Measurements from ENCODE around the gene C11orf87. TPM values are rescaled to one million over a fixed set of nuclear protein-coding genes. Genes with fewer than 3 reads are reported as not detected.

The C11orf87 gene
- 1 to 10 TPM in 6 of 8 experiments, under 1 TPM in 2; 0.27 to 6.6 (median 3.1) TPM for total RNA-seq

GRCh38 chr11:109421981-109422869 lies at the start of gene C11orf87:
Gene C11orf87, plus strand, starts transcription at chr11:109422190. Its CDS starts 1,444 bp downstream, at chr11:109423634.
- 0 to 3% (median 0%) methylated on average over 2 to 9 of the region's 54 CpGs; no CpG with 5 or more reads in 5 of the 10 experiments for WGBS, 10 experiments
- in situ Hi-C loops (cut with MboI; ENCODE audit: low pct_unique_long_range_greater_than_20kb in 2 of 9, low sequenced_read_pairs in 9 of 9, unreplicated experiment in 9 of 9): no loop called here
- peaks cover 3 to 16% of the 10 kb centered on the region in 2 donors for H3K4me1 ChIP-seq (replicated peaks in 1 of 2)
- peak; percentile 56 to 79 (median 73) for ATAC-seq (replicated peaks in 6 of 8)
- H3K4me3 ChIP-seq: peak within 1 kb of the TSS; percentile 38 to 66 (median 50)
- peak within 1 kb of the TSS in 1 of 2 donors; percentile 11 for H3K27ac ChIP-seq

- in situ Hi-C loops (cut with MboI; ENCODE audit: low pct_unique_long_range_greater_than_20kb in 2 of 9, low sequenced_read_pairs in 9 of 9, unreplicated experiment in 9 of 9): no loop called here
- H3K4me3 ChIP-seq: no peak overlapping the region
- no peak overlapping the region for H3K27ac ChIP-seq
- H3K4me1 ChIP-seq (replicated peaks in 1 of 2): no peaks in the 10 kb centered on the region
- no peak for ATAC-seq (replicated peaks in 6 of 8)
Observed at GRCh38 chr11:109374032-109374431, 48.0 kb upstream of the C11orf87 start.

GRCh38 chr11:109374441-109374840 lies 47.5 kb upstream of the C11orf87 start:
- no peak overlapping the region for H3K27ac ChIP-seq
- WGBS, 10 experiments: 65 to 100% (median 91%) methylated on average over 2 to 4 of the region's 4 CpGs
- ATAC-seq (replicated peaks in 6 of 8): no peak
- H3K4me1 ChIP-seq (replicated peaks in 1 of 2): no peaks in the 10 kb centered on the region
- no peak overlapping the region for H3K4me3 ChIP-seq
- in situ Hi-C loops (cut with MboI; ENCODE audit: low pct_unique_long_range_greater_than_20kb in 2 of 9, low sequenced_read_pairs in 9 of 9, unreplicated experiment in 9 of 9): no loop called here

GRCh38 chr11:109377039-109377742 lies 44.8 kb upstream of the C11orf87 start:
- Histone ChIP-seq H3K4me3 (no peak overlapping the region), H3K27ac (no peak overlapping the region), H3K4me1 (replicated peaks in 1 of 2) (no peaks in the 10 kb centered on the region)
- no peak for ATAC-seq (replicated peaks in 6 of 8)
- in situ Hi-C loops (cut with MboI; ENCODE audit: low pct_unique_long_range_greater_than_20kb in 2 of 9, low sequenced_read_pairs in 9 of 9, unreplicated experiment in 9 of 9): no loop called here
- WGBS, 10 experiments: 0 to 87% (median 72%) methylated on average over 1 to 4 of the region's 4 CpGs; no CpG with 5 or more reads in 2 of the 10 experiments

DNA sequence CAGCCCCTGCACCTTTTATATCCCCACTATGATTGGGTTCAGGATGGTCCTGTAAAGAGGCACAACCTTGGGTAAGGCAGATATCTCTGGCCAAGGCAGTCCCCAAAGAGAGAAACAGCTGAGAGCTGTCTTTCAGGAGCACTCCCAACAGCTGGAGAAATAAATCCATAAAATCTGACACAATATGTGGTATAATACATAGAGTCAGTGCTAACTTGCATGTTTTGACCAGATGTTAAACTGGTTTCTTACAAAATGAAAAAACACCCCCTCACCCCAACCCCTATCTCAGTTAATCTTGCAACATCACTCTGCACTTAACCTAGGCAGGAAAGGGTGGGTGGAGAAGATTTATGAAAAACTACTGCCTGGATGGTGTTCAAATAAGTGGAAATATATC lies 44.0 kb upstream of the C11orf87 start:
- Histone ChIP-seq H3K4me3 (no peak overlapping the region), H3K27ac (no peak overlapping the region), H3K4me1 (replicated peaks in 1 of 2) (no peaks in the 10 kb centered on the region)
- ATAC-seq (replicated peaks in 6 of 8): peak in 1 of 8 experiments; percentile 55
- in situ Hi-C loops (cut with MboI; ENCODE audit: low pct_unique_long_range_greater_than_20kb in 2 of 9, low sequenced_read_pairs in 9 of 9, unreplicated experiment in 9 of 9): no loop called here

DNA sequence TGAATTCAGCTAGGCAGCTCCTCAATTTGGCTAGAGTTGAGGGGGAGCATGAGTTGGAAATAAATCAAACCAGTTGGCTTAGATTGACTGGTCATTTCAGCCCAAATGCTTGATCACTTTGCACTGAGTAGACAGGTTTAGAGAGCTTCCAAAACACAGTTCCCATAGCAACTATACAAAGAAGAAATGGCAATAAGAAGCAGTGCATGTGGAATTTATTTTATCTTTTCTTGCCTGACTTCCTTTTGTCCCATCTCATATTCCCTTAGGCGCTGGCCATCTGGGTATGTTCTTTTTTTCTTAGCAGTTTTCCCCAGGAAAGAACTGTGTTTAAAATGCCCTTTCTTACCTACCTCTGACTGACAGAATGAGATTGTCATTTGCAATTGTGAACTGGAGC lies 38.7 kb upstream of the C11orf87 start:
- WGBS, 10 experiments: 0 to 100% (median 67%) methylated on average over 1 of the region's 1 CpG; no CpG with 5 or more reads in 1 of the 10 experiments
- H3K4me1 ChIP-seq (replicated peaks in 1 of 2): no peaks in the 10 kb centered on the region
- H3K4me3 ChIP-seq: no peak overlapping the region
- ATAC-seq (replicated peaks in 6 of 8): peak in 2 of 8 experiments; percentile 40 to 46
- in situ Hi-C loops (cut with MboI; ENCODE audit: low pct_unique_long_range_greater_than_20kb in 2 of 9, low sequenced_read_pairs in 9 of 9, unreplicated experiment in 9 of 9): no loop called here
- H3K27ac ChIP-seq: no peak overlapping the region

DNA sequence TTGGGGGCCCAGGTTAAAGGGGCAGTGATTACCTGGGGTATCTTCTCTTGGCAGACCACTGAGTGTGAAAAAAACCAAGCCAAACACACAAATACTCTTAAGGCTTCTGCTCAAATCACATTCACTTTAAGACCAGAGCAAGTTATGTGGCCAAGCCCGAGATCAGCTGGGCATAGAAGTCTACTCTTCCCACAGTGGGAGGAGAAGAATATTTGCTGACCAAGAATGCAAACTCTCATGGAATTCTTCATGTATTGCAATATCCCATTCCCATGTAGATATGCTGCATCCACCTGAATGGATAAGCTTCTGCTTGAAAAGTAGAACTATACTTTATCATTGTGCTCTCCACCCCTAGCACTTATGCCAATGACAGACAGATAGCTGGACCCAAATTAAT lies 37.1 kb upstream of the C11orf87 start:
- in situ Hi-C loops (cut with MboI; ENCODE audit: low pct_unique_long_range_greater_than_20kb in 2 of 9, low sequenced_read_pairs in 9 of 9, unreplicated experiment in 9 of 9): no loop called here
- Histone ChIP-seq H3K27ac (no peak overlapping the region), H3K4me1 (replicated peaks in 1 of 2) (no peaks in the 10 kb centered on the region), H3K4me3 (no peak overlapping the region)
- peak in 1 of 8 experiments; percentile 59 for ATAC-seq (replicated peaks in 6 of 8)
- 44 to 86% (median 67%) methylated on average over 1 of the region's 1 CpG; no CpG with 5 or more reads in 5 of the 10 experiments for WGBS, 10 experiments

DNA sequence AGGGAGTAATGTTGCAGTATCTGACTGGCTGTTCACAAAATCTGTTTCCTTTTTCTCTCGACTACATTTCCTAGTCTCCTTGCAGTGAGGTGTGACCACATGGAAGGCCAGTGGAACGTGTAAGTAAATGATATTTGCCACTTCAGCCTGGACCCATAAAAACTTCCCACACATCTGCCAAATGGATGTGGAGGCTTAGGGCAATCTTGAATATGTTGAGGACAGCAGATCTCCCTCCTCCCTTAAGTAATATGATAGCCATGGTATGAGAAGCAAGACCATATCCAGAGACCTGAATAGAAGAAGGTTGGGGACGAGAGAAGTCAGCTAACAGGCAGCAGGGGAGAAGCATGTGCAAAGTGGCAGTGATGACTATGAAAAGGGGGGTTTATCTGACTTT lies 33.0 kb upstream of the C11orf87 start:
- in situ Hi-C loops (cut with MboI; ENCODE audit: low pct_unique_long_range_greater_than_20kb in 2 of 9, low sequenced_read_pairs in 9 of 9, unreplicated experiment in 9 of 9): no loop called here
- WGBS, 10 experiments: 0 to 79% (median 45%) methylated on average over 1 to 3 of the region's 3 CpGs; no CpG with 5 or more reads in 4 of the 10 experiments

DNA sequence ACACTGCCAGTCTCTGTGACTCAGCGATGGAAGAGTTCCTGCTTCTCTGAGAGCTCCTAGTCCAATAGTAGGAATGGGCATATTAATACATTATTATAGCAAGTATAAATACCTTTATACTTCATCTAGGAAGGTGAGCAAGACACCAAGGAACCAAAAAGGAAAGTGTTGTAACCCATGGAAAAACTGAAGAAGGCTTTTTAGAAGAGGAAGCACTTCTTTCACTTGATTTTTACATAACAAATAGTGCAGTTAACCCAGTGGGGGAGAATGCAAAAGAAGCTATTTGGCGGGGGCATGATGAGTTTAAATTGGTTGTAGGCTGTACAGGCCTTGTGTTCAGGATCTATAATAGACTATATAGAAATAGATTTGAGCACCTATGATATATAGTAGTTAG lies 31.2 kb upstream of the C11orf87 start:
- no peak for ATAC-seq (replicated peaks in 6 of 8)
- H3K4me1 ChIP-seq (replicated peaks in 1 of 2): no peaks in the 10 kb centered on the region
- no peak overlapping the region for H3K27ac ChIP-seq
- in situ Hi-C loops (cut with MboI; ENCODE audit: low pct_unique_long_range_greater_than_20kb in 2 of 9, low sequenced_read_pairs in 9 of 9, unreplicated experiment in 9 of 9): no loop called here
- no peak overlapping the region for H3K4me3 ChIP-seq
- 0 to 100% (median 40%) methylated on average over 1 to 2 of the region's 2 CpGs; no CpG with 5 or more reads in 1 of the 10 experiments for WGBS, 10 experiments

More for the DNA sequence above, 33.0 kb upstream of the C11orf87 start:
- no peak overlapping the region for H3K27ac ChIP-seq
- H3K4me1 ChIP-seq (replicated peaks in 1 of 2): no peaks in the 10 kb centered on the region
- ATAC-seq (replicated peaks in 6 of 8): peak in 2 of 8 experiments; percentile 33 to 59
- H3K4me3 ChIP-seq: no peak overlapping the region

- 4 to 76% (median 35%) methylated on average over 2 to 3 of the region's 3 CpGs; no CpG with 5 or more reads in 1 of the 10 experiments for WGBS, 10 experiments
- H3K27ac ChIP-seq: no peak overlapping the region
- in situ Hi-C loops (cut with MboI; ENCODE audit: low pct_unique_long_range_greater_than_20kb in 2 of 9, low sequenced_read_pairs in 9 of 9, unreplicated experiment in 9 of 9): no loop called here
Observed at GRCh38 chr11:109401545-109401944, 20.4 kb upstream of the C11orf87 start.

GRCh38 chr11:109405671-109406070 lies 16.3 kb upstream of the C11orf87 start:
- H3K27ac ChIP-seq: no peak overlapping the region
- H3K4me3 ChIP-seq: no peak overlapping the region
- ATAC-seq (replicated peaks in 6 of 8): peak in 2 of 8 experiments; percentile 39 to 53
- in situ Hi-C loops (cut with MboI; ENCODE audit: low pct_unique_long_range_greater_than_20kb in 2 of 9, low sequenced_read_pairs in 9 of 9, unreplicated experiment in 9 of 9): no loop called here
- H3K4me1 ChIP-seq (replicated peaks in 1 of 2): no peaks in the 10 kb centered on the region

More at GRCh38 chr11:109401545-109401944, 20.4 kb upstream of the C11orf87 start:
- Histone ChIP-seq H3K4me3 (no peak overlapping the region), H3K4me1 (replicated peaks in 1 of 2) (no peaks in the 10 kb centered on the region)
- peak in 2 of 8 experiments; percentile 44 to 65 for ATAC-seq (replicated peaks in 6 of 8)

DNA sequence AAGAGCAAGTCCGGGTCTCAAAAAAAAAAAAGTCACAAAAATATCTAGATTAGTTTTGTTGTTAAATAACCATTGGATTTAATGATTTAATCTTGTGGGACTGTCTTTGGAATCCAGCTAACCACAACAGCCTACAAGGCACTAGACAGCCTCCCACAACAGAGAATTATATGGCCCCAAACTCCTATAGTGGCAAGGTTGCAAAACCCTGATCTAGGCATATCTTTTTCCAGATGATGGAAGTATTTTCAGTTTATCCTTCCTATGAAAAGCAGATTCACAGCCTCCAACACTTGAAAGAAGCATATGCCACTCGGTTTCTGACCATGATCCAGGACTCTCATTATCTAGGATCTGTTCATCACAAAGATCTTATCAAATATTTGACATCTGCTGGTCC lies 5.4 kb upstream of the C11orf87 start:
- ATAC-seq (replicated peaks in 6 of 8): no peak
- Histone ChIP-seq H3K27ac (no peak overlapping the region), H3K4me1 (replicated peaks in 1 of 2) (peaks cover 0 to 2% of the 10 kb centered on the region in 2 donors), H3K4me3 (no peak overlapping the region)
- in situ Hi-C loops (cut with MboI; ENCODE audit: low pct_unique_long_range_greater_than_20kb in 2 of 9, low sequenced_read_pairs in 9 of 9, unreplicated experiment in 9 of 9): no loop called here
- WGBS, 10 experiments: 0 to 100% (median 62%) methylated on average over 1 to 2 of the region's 2 CpGs; no CpG with 5 or more reads in 2 of the 10 experiments

GRCh38 chr11:109422870-109423465 lies 978 bp downstream of the C11orf87 start:
- peak overlapping the region in 1 of 2 donors; percentile 11 for H3K27ac ChIP-seq
- peaks cover 3 to 16% of the 10 kb centered on the region in 2 donors for H3K4me1 ChIP-seq (replicated peaks in 1 of 2)
- peak; percentile 44 to 70 (median 52) for ATAC-seq (replicated peaks in 6 of 8)
- 0 to 4% (median 1%) methylated on average over 2 to 22 of the region's 43 CpGs; no CpG with 5 or more reads in 6 of the 10 experiments for WGBS, 10 experiments
- in situ Hi-C loops (cut with MboI; ENCODE audit: low pct_unique_long_range_greater_than_20kb in 2 of 9, low sequenced_read_pairs in 9 of 9, unreplicated experiment in 9 of 9): no loop called here
- H3K4me3 ChIP-seq: peak overlapping the region; percentile 38 to 66 (median 50)
